GM19023 (cell line): ENCODE data around the gene ASPHD1.
"Not testable (repeated sequence)": the region's sequence is repeated elsewhere in the genome, so short reads cannot be mapped to it uniquely, and the experiment has no call there.

Experiments
- ATAC-seq: cut with Tn5 transposase; IDR thresholded peaks from one replicate; pipeline ENCODE4 v1.9.1; 2021; ENCODE audit warnings: mild to moderate bottlenecking, moderate library complexity; ENCODE audit not compliant: unreplicated experiment

ASPHD1 gene

GRCh38 chr16:29876594-29877249, 23.6 kb upstream of the ASPHD1 start:
- no peak for ATAC-seq

- no peak for ATAC-seq
Observed at GRCh38 chr16:29877266-29877961, 22.9 kb upstream of the ASPHD1 start.

- no peak for ATAC-seq
Observed at GRCh38 chr16:29878172-29878571, 22.1 kb upstream of the ASPHD1 start.

- no peak for ATAC-seq
Observed at GRCh38 chr16:29881050-29881449, 19.2 kb upstream of the ASPHD1 start.

GRCh38 chr16:29883987-29884386, 16.3 kb upstream of the ASPHD1 start:
- no peak for ATAC-seq

GRCh38 chr16:29889372-29889771, 10.9 kb upstream of the ASPHD1 start:
- ATAC-seq: not testable (repeated sequence)

- no peak for ATAC-seq
Observed at GRCh38 chr16:29891525-29892457, 8.5 kb upstream of the ASPHD1 start.

GRCh38 chr16:29892458-29892813, 7.9 kb upstream of the ASPHD1 start:
- no peak for ATAC-seq

GRCh38 chr16:29893553-29893952, 6.7 kb upstream of the ASPHD1 start:
- no peak for ATAC-seq

- no peak for ATAC-seq
Observed at GRCh38 chr16:29894352-29894751, 5.9 kb upstream of the ASPHD1 start.

- ATAC-seq: no peak
Observed at GRCh38 chr16:29896841-29897240, 3.4 kb upstream of the ASPHD1 start.

- ATAC-seq: no peak
Observed at GRCh38 chr16:29897333-29897732, 3.0 kb upstream of the ASPHD1 start.

GRCh38 chr16:29898135-29898803, 2.0 kb upstream of the ASPHD1 start:
- no peak for ATAC-seq

GRCh38 chr16:29898804-29899515, 1.3 kb upstream of the ASPHD1 start:
- ATAC-seq: no peak

- no peak for ATAC-seq
Observed at GRCh38 chr16:29899516-29900101, 679 bp upstream of the ASPHD1 start, which contains the start of gene SEZ6L2. Gene SEZ6L2 (minus strand): TSS chr16:29899550. CDS start chr16:29899019, 531 bp downstream.

- no peak for ATAC-seq
Observed at GRCh38 chr16:29900888-29901606, 759 bp downstream of the ASPHD1 start.

GRCh38 chr16:29901607-29901945, 1.3 kb downstream of the ASPHD1 start:
- no peak for ATAC-seq

- no peak for ATAC-seq
Observed at GRCh38 chr16:29903590-29903989, 3.3 kb downstream of the ASPHD1 start.

- ATAC-seq: no peak
Observed at GRCh38 chr16:29904947-29905346, 4.7 kb downstream of the ASPHD1 start.
